HG02981 (cell line): ENCODE data around the gene SUPT3H.

Experiments
- ATAC-seq: cut with Tn5 transposase; IDR thresholded peaks from one replicate; pipeline ENCODE4 v1.9.1; 2021; ENCODE audit warnings: mild to moderate bottlenecking, moderate library complexity; ENCODE audit not compliant: unreplicated experiment

SUPT3H gene

GRCh38 chr6:45129051-45129450, 248.7 kb downstream of the SUPT3H start:
- ATAC-seq: no peak

- no peak for ATAC-seq
These were observed 250.5 kb downstream of the SUPT3H start for GRCh38 chr6:45127185-45127584.

- no peak for ATAC-seq
These were observed 251.7 kb downstream of the SUPT3H start for GRCh38 chr6:45126033-45126432.

GRCh38 chr6:45123023-45123422, 254.7 kb downstream of the SUPT3H start:
- ATAC-seq: no peak

GRCh38 chr6:45118754-45119153, 259.0 kb downstream of the SUPT3H start:
- no peak for ATAC-seq

- no peak for ATAC-seq
These were observed 260.9 kb downstream of the SUPT3H start for GRCh38 chr6:45116714-45117410.

- no peak for ATAC-seq
These were observed 262.0 kb downstream of the SUPT3H start for GRCh38 chr6:45115696-45116095.

GRCh38 chr6:45112711-45113110, 265.0 kb downstream of the SUPT3H start:
- no peak for ATAC-seq

GRCh38 chr6:45109551-45109950, 268.2 kb downstream of the SUPT3H start:
- ATAC-seq: no peak

GRCh38 chr6:45105170-45105820, 272.4 kb downstream of the SUPT3H start:
- no peak for ATAC-seq

GRCh38 chr6:45104429-45104828, 273.3 kb downstream of the SUPT3H start:
- no peak for ATAC-seq

- ATAC-seq: no peak
These were observed 279.5 kb downstream of the SUPT3H start for GRCh38 chr6:45098256-45098655.

- no peak for ATAC-seq
These were observed 282.9 kb downstream of the SUPT3H start for GRCh38 chr6:45094831-45095230.

- ATAC-seq: no peak
These were observed 285.6 kb downstream of the SUPT3H start for GRCh38 chr6:45092135-45092534.

- no peak for ATAC-seq
These were observed 291.2 kb downstream of the SUPT3H start for GRCh38 chr6:45086360-45087084.

- ATAC-seq: no peak
These were observed 293.5 kb downstream of the SUPT3H start for GRCh38 chr6:45084257-45084656.

- no peak for ATAC-seq
These were observed 295.6 kb downstream of the SUPT3H start for GRCh38 chr6:45082091-45082490.

- ATAC-seq: no peak
These were observed 296.1 kb downstream of the SUPT3H start for GRCh38 chr6:45081634-45082033.

GRCh38 chr6:45078432-45078831, 299.3 kb downstream of the SUPT3H start:
- ATAC-seq: no peak

GRCh38 chr6:45076217-45076930, 301.4 kb downstream of the SUPT3H start:
- ATAC-seq: no peak

- ATAC-seq: no peak
These were observed 302.5 kb downstream of the SUPT3H start for GRCh38 chr6:45075246-45075645.
